ENCODE data around the gene BTNL9.
"Not testable (repeated sequence)": the region's sequence is repeated elsewhere in the genome, so short reads cannot be mapped to it uniquely, and the experiment has no call there.

GRCh38 chr5:181101030-181101641 lies 61.1 kb downstream of the BTNL9 start:
- TF ChIP-seq CTCF (optimal IDR thresholded peaks at IDR 0.05 in 1 of 3, IDR thresholded peaks at IDR 0.05 in 1 of 3, conservative IDR thresholded peaks at IDR 0.05 in 1 of 3; ENCODE audit: extremely low read depth in 1 of 3, insufficient read depth in 2 of 3, low read length in 3 of 3); EZH2 (IDR thresholded peaks at IDR 0.05; ENCODE audit: low read length): not testable (repeated sequence)
